DMS 273 treated with DMSO at 0.1 percent for 48 hours (cell line): ENCODE data around the gene TSHZ1.

ENCODE experiments used
- DNase-seq: peaks from one replicate; lab custom pipeline; 2025; lab: John Stamatoyannopoulos, UW

Gene TSHZ1

DNA sequence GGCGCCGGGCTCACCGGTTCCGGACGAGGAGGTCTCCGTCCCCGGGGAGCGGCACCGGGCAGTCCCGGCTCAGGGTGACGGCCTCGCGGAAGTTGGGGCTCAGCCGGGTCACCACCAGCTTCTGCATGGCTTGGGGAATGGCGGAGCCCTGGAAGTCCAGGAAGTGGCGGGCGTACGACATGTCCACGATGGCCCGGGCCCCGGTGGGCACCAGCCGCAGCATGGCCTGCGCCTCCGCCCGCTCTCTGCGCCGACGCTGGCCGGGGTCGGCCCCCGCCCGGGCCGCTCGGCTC, 1.8 kb upstream of the TSHZ1 start:
- no peak for DNase-seq

GRCh38 chr18:75209129-75209950, 1.3 kb upstream of the TSHZ1 start, which contains the start of gene PTGR3:
PTGR3 (minus strand) TSS chr18:75209139; CDS start chr18:75209058, 81 bp downstream.
- DNase-seq = peak; percentile 56

- DNase-seq = no peak
Observed at GRCh38 chr18:75209951-75210258, 692 bp upstream of the TSHZ1 start.

DNA sequence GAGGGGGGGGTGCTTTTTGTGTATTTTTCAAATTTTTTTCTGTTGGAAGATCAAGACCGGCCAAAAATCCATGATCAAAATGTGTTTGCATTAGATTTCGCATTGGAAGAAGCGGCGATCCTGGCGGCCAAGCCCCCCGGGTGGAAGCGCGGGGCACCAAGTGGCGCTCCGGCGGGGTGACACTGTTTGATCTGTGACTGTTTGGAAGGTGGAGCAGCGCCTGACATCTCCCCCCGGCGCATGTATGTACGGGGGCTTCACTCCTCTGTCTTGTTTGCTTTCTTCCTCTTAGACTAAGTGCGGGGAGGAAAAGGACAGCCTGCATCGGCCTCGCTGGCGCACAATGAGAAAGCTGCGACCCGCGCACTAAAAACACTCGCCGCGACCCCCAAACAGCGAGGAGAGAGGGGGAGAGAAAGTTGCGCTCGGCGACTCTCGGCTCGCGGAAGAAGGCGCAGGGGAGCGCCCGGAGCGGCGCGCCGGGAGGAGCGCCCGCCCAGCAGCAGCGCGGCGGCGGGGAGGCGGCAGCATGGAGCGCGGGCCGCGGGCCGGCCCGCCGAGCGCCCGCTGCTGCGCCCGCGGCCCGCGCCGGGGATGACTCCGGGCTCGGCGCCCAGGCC, 515 bp downstream of the TSHZ1 start:
- DNase-seq = no peak

DNA sequence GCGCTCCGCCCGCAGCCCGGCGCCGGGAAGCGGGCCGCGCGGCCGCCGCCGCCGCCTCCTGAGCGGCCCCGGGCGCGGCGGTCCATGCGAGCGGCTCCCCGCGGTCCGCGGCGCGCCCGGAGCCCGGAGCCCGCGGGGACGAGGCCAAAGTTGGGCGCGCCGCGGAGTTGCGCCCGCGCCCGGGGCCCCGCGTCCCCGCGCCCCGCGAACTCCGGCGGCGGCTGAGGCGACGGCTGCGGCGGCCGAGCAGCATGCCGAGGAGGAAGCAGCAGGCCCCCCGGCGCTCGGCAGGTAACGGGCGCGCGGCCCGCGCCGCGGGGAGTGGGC, 992 bp downstream of the TSHZ1 start:
- no peak for DNase-seq

DNA sequence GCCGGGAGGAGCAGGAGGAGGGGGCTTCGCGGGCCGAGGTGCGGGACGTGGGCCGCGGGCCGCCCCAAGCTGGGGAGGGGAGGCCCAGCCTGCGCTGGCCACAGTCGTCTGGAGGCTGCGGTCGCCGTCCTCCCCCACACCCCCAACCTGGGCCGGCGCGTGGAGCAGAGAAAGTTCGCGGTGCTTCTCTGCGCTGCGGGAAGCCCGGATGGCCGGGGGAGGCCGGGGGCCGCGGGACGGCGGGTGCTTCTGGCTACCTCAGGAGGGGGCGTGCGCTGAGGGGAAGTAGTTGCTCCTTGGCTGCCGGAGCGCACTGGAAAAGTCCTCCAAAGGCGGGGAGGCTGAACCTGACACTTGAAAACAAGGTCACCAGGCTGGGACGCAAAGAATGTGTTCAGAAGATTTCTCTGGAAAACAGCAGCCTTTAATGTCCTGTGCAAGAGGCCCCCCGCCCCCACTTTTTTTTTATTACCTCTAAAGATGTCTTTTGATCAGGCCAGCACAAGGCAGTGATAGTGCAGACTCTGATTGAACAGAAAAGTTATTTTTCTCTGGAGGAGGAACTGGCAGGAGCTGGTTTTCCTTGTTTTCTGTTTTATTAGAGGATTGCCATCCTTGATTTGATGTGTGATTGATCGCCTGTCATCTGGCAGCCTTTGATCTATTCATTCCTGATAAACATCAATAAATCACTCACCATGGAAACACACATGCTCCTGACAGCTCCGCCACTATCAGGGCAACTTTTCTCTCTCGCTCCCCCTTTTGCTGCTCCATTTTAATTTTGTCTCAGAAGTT, 1.6 kb downstream of the TSHZ1 start:
- DNase-seq = no peak

DNA sequence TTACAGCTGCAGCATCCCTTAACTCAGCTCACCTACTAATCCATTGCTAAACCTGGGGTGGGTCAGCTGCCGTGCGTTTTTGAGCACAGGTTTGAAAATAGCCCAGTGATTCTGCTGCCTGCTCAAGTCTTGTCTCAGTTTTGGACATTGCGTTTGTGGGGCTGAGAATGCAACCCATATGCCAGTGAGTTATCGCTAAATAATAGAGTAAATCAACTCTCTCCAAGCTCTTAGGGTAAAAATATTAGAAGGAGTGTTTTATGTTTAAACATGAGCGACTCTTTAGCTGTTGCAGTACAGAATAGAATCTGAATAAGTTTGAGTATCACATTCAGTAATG, 2.1 kb downstream of the TSHZ1 start:
- no peak for DNase-seq

DNA sequence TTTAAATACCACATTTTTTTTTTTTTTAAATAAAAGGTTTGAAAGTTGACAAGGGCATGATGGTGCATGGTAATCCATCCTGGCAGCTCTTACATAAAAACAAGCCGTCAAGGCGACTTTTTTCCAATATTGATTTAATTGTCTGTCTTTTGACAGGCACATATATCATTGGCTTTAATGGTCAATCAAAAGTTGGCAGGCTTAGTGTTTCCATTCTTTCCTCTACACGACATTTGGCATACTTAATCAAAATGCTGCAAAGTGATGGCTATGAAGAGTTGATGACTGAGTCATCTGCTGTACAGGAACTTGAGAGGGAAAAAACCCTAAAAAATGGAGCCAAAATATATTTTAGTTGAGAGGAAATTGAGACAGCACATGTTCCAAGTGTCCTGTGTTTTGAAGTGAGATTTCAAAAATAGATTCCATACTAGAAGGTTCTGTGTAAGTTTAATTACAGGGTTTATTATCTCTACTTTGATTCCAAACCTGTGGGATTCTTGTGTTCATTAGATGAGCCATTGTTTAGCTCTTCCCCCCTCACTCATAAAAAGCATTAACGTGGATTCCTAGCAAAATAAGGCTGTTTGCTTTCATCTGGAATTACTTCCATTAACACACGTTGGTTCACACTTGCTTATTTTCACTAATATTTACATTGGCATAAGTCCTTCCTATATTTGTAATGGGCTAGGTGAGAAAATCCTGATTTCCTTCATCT, 3.2 kb downstream of the TSHZ1 start:
- DNase-seq = no peak

DNA sequence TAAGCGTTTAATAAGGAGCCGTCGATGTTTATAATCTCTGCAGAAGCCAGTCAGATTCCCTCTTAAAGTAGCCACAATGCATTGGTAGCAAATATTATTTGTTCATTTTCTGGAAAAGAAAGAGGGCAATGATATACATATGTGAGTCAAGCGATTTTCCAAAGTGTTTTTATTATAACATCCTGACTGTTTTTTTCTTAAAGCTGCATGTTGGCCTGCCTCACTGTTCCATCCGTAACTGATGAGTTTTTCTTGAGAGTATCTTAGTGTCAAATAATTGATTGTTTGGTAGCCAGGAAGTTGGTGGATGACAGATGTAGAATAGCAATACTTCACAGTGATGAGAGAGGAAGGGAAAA, 3.7 kb downstream of the TSHZ1 start:
- DNase-seq = no peak

DNA sequence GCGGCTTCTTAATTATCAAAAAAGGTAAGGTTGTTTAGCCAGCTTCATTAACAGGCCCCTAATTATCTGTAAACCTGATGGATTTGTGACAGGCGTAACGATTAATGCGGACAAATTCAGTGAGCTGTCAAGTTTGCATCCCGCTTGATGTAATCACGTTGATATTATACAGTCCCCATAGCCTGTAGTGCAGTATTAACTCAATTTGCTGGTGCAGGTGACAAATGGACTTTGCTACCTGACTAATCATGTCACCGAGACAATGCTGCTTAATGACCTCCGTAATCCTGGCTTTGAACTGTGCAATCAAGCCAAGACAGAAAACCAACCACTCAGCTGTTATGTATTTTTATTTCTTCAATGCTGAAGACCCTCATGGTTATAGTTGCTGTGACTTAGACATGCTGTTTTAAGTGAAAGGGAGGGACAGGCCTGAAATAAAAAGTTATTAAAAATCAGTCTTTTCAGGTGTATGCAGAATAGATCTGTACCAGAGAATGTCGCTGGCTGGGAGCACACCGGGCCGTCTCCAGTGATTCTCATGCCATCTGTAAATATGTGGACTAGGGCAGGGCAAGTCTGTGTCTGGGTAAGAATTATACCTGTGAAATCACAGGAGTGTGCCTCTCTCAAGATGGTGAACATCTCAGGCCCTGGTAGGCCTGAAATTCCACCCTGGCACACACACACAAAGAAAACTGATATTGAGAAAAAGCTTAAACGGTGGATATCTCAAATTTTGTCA, 4.3 kb downstream of the TSHZ1 start:
- DNase-seq = no peak

- DNase-seq = no peak
Observed at GRCh38 chr18:75215663-75216062, 5.1 kb downstream of the TSHZ1 start.

GRCh38 chr18:75216212-75216910, 5.8 kb downstream of the TSHZ1 start:
- DNase-seq = no peak

- DNase-seq = no peak
Observed at GRCh38 chr18:75216911-75217689, 6.5 kb downstream of the TSHZ1 start.

GRCh38 chr18:75218065-75218923, 7.7 kb downstream of the TSHZ1 start:
- peak; percentile 12 for DNase-seq

GRCh38 chr18:75219745-75220375, 9.3 kb downstream of the TSHZ1 start:
- DNase-seq = no peak

DNA sequence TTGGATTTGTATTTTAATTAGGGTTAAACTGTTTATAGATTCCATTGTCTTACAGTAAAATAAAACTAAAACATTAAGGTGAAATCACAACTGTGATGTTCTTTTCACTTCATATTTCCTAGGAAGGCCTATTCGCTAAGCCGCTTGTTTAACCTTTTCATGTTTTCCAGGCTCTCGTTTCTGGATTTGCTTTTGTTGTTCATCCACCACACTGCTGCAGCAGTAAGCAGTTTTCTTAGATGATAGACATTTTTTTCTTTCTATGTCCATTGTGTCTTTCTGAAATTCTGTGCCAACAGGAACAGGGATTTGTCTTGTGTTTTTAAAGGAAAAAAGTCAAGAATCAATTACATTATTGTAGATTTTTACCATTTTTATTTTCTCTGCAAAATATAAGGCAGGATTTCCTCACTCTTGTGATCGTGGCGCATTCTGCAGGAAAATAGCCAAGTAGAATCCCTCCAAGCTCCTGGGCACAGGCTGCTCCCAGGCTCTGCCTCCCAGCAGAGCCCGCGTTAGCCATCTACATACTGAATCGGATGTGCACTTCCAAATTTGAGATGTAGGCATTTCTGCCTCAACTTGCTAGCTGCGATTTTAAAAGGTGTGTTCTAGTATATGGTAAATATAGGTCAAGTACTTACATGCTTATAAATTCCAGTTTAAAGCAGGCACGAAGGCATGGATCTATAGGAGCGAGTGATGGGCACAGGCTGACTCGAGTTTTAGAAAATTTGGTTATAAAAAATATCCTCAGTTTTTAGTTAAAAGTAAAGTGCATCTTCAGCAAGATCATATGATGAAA, 10.2 kb downstream of the TSHZ1 start:
- DNase-seq = no peak

GRCh38 chr18:75221397-75221796, 10.8 kb downstream of the TSHZ1 start:
- DNase-seq = no peak

- no peak for DNase-seq
Observed at GRCh38 chr18:75221897-75222296, 11.3 kb downstream of the TSHZ1 start.
